ENCODE data around the gene NAP1L5.

GRCh38 chr4:88697141-88697540 lies 488 bp downstream of the NAP1L5 start:
- no peak for TF ChIP-seq CTCF (conservative IDR thresholded peaks at IDR 0.05; ENCODE audit: low read depth, low read length)
- no peak for TF ChIP-seq EZH2 (IDR thresholded peaks at IDR 0.05; ENCODE audit: low read length, unreplicated experiment)
- no peak for TF ChIP-seq EZH2phosphoT487 (IDR thresholded peaks at IDR 0.05; ENCODE audit: borderline replicate concordance, low read length)
